ENCODE data around the gene GPR156.

GRCh38 chr3:120224237-120224636, 60.8 kb downstream of the GPR156 start:
- TF ChIP-seq CTCF (IDR thresholded peaks at IDR 0.05) (no peak), POLR2A (IDR thresholded peaks at IDR 0.05) (no peak), POLR2AphosphoS5 (IDR thresholded peaks at IDR 0.05) (no peak), EP300 (IDR thresholded peaks at IDR 0.05) (no peak)
